GM23338 (cell line): ENCODE results near the gene CD247. TPM values are rescaled to one million over a fixed set of nuclear protein-coding genes. Genes with fewer than 3 reads are reported as not detected.
A peak's percentile ranks its signal among the peaks of the same experiment; 100 is the strongest.

Experiments used
- ATAC-seq: fragments of 200-7000 bp; cut with Tn5 transposase; 3 replicates; pipeline ENCODE4 v1.9.1; 2020
- DNase-seq: peaks from one replicate; pipeline ENCODE4 v3.0.0-alpha.2; 2015; ENCODE audit warnings: low spot score
- H2AFZ ChIP-seq: fragments of 200-600 bp; sonication (generic); 2 replicates; pipeline ENCODE4 v1.8.0; 2016; ENCODE audit warnings: antibody characterized with exemption, mild to moderate bottlenecking, moderate library complexity
- H3F3A ChIP-seq: fragments of 200-600 bp; sonication (generic); replicated peaks from 2 replicates; pipeline ENCODE4 v1.8.0; 2017; ENCODE audit warnings: antibody characterized with exemption, mixed run types, low read depth
- H3K27ac ChIP-seq: fragments of 200-600 bp; sonication (generic); 2 replicates; pipeline ENCODE4 v1.6.1; 2016; ENCODE audit warnings: low read depth
- H3K27me3 ChIP-seq: fragments of 200-600 bp; sonication (generic); 2 replicates; pipeline ENCODE4 v1.8.0; 2016; ENCODE audit warnings: mild to moderate bottlenecking, mixed run types, moderate library complexity; ENCODE audit not compliant: insufficient read depth
- H3K36me3 ChIP-seq: fragments of 200-600 bp; sonication (generic); 2 replicates; pipeline ENCODE4 v1.8.0; 2016; ENCODE audit warnings: mild to moderate bottlenecking; ENCODE audit not compliant: insufficient read depth
- H3K4me1 ChIP-seq: fragments of 200-600 bp; sonication (generic); 2 replicates; pipeline ENCODE4 v1.8.0; 2016; ENCODE audit warnings: mild to moderate bottlenecking, moderate library complexity; ENCODE audit not compliant: insufficient read depth
- H3K4me2 ChIP-seq: fragments of 200-600 bp; sonication (generic); 2 replicates; pipeline ENCODE4 v1.7.1; 2017; ENCODE audit warnings: mixed run types
- H3K4me3 ChIP-seq: fragments of 200-600 bp; sonication (generic); 2 replicates; pipeline ENCODE4 v1.6.1; 2016; ENCODE audit warnings: mixed run types
- H3K79me2 ChIP-seq: fragments of 200-600 bp; sonication (generic); replicated peaks from 2 replicates; pipeline ENCODE4 v1.8.0; 2017; ENCODE audit warnings: mild to moderate bottlenecking; ENCODE audit not compliant: insufficient read depth
- H3K9me2 ChIP-seq: fragments of 200-600 bp; sonication (generic); 2 replicates; pipeline ENCODE4 v1.8.0; 2017; ENCODE audit not compliant: insufficient read depth
- H4K20me1 ChIP-seq: fragments of 200-600 bp; sonication (generic); replicated peaks from 2 replicates; pipeline ENCODE4 v1.8.0; 2017; ENCODE audit warnings: mild to moderate bottlenecking; ENCODE audit not compliant: insufficient read depth
- H3K27ac Mint-ChIP-seq: 2 replicates; pipeline ENCODE4 v1.8.0; 2020; ENCODE audit warnings: inconsistent platforms, mild to moderate bottlenecking, moderate library complexity, mixed read lengths
- H3K27me3 Mint-ChIP-seq: 3 replicates; pipeline ENCODE4 v1.8.0; 2022; ENCODE audit warnings: low read depth, mild to moderate bottlenecking, moderate library complexity, mixed read lengths, inconsistent platforms; ENCODE audit not compliant: insufficient read depth, poor library complexity
- H3K36me3 Mint-ChIP-seq: 3 replicates; pipeline ENCODE4 v1.8.0; 2021; ENCODE audit warnings: low read depth, mild to moderate bottlenecking, inconsistent platforms, moderate library complexity, mixed read lengths
- H3K4me1 Mint-ChIP-seq: 3 replicates; pipeline ENCODE4 v1.8.0; 2020; ENCODE audit warnings: mild to moderate bottlenecking, inconsistent platforms, mixed read lengths
- H3K4me3 Mint-ChIP-seq: 3 replicates; pipeline ENCODE4 v1.8.0; 2021; ENCODE audit warnings: moderate library complexity, mild to moderate bottlenecking, inconsistent platforms, mixed read lengths
- H3K9me3 Mint-ChIP-seq: 3 replicates; pipeline ENCODE4 v1.8.0; 2020; ENCODE audit warnings: moderate library complexity, mild to moderate bottlenecking, inconsistent platforms, mixed read lengths
- CREB1 ChIP-seq: fragments of 250-450 bp; sonication (Bioruptor Pico); IDR thresholded peaks from 2 replicates; pipeline ENCODE4 v1.5.0; 2020; ENCODE audit warnings: low read depth, mild to moderate bottlenecking, moderate library complexity
- EZH2 ChIP-seq: fragments of 200-600 bp; sonication (generic); IDR thresholded peaks from one replicate; pipeline ENCODE4 v1.8.0; 2017; ENCODE audit warnings: antibody characterized with exemption, mild to moderate bottlenecking, low read depth; ENCODE audit not compliant: unreplicated experiment
- NANOG ChIP-seq: IDR thresholded peaks from 2 replicates; pipeline ENCODE4 v1.6.1; 2016; ENCODE audit warnings: antibody characterized with exemption, borderline replicate concordance
- POLR2AphosphoS5 ChIP-seq: IDR thresholded peaks from 2 replicates; pipeline ENCODE4 v1.6.1; 2016; ENCODE audit warnings: antibody characterized with exemption, low read depth
- STAT1 ChIP-seq: IDR thresholded peaks from one replicate; pipeline ENCODE4 v1.6.1; 2016; ENCODE audit warnings: antibody characterized with exemption; ENCODE audit not compliant: unreplicated experiment
- polyA plus RNA-seq: library from polyadenylated mRNA; unstranded; fragments of >200 nt; fragmentation: Nextera tagmentation; extraction: Ambion mirVana; gene quantifications from 2 replicates; pipeline ENCODE4 v1.2.1, GENCODE V29; 2016
- total RNA-seq: library from RNA; depleted of rRNA; stranded (reverse); fragments of >200 nt; shearing (Covaris generic); gene quantifications from 2 replicates; pipeline ENCODE4 v1.2.3, GENCODE V29; 2014
- TF ChIP-seq, protein P1 (sequence below), 2 experiments: fragments of 200-600 bp in 1 of 2; sonication (generic) in 1 of 2; conservative IDR thresholded peaks; 2 replicates each; pipeline versions ENCODE4 v1.5.1 to v1.6.1; 2016 to 2017; ENCODE audit warnings: antibody characterized with exemption in 2 of 2, low read depth in 2 of 2, mild to moderate bottlenecking in 2 of 2, moderate library complexity in 1 of 2
- TF ChIP-seq, protein P2 (sequence below): IDR thresholded peaks from one replicate; pipeline ENCODE4 v1.6.1; 2018; ENCODE audit warnings: antibody characterized with exemption; ENCODE audit not compliant: unreplicated experiment

The CD247 gene
- total and polyA plus RNA-seq, 2 experiments from 2014 or later: 1.2 to 1.4 TPM

DNA sequence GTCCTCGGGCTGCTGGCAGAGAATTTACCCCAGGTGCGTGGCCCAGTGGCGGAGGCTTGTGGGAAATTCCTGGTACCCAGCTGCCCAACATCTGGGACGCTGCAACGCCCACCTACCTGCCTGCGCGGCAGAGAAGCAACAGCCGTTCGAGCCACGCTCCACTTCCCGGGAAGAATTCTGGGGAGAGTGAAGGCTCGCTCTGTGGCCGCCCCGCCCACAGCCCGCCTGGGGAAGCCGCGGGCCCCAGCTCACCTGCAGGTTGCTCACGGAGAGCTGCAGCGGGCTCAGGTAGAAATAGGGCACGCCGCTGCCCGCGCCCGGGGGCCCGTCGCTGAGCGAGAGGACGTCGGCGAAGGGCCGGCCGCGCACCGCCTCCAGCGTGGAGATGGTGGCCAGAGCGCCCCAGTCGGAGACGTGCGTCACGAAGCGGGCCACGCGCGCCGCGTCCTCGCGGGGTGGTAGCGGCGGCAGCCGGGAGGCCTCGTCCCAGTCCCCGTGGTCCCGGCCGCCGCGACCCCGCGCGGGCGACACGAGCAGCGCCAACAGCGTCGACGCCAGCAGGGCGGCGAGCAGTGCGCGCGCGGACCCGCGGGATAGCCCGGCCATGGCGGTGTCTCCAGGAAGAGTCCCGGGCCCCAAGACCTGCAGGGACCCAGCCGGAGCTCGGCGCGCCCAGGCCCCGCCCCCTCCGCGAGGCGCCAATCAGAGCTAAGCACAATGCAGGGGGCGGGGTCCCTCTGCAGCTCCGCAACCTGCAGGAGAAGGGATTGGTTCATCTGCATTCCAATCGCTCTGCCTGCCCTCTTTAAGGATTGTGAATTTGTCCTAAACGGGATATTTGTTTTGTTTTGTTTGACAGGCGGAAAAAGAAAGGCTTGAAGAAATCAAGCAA, 35.1 kb upstream of the CD247 start, which contains the start of gene CREG1:
CREG1 (minus strand) TSS at position 627 of the 892 bp plus-strand sequence.
- Histone ChIP-seq H3K79me2 (peaks cover 11% of the 10 kb centered on the region; the same call in 1 of the 2 replicates), H2AFZ (peak within 1 kb of the TSS; percentile 93), H3K4me2 (peak within 1 kb of the TSS; percentile 86), H3K27me3 (peaks cover 2% of the 10 kb centered on the region; the same call in 1 of the 2 replicates), H3F3A (no peaks in the 10 kb centered on the region), H3K27ac (no peak within 1 kb of the TSS), H3K4me1 (no peaks in the 10 kb centered on the region), H3K4me3 (peak within 1 kb of the TSS; percentile 56), H4K20me1 (peaks cover 5% of the 10 kb centered on the region), H3K9me2 (no peaks in the 10 kb centered on the region), H3K36me3 (no peaks in the 10 kb centered on the region)
- peaks cover 13% of the 10 kb centered on the region for H3K27me3 Mint-ChIP-seq
- TF ChIP-seq POLR2AphosphoS5 (peak; percentile 74), CREB1 (CRISPR knock-in tag) (0 out of 2 replicates have a peak, but pooled peaks have one; percentile 7)
- TF ChIP-seq, protein P1, sequence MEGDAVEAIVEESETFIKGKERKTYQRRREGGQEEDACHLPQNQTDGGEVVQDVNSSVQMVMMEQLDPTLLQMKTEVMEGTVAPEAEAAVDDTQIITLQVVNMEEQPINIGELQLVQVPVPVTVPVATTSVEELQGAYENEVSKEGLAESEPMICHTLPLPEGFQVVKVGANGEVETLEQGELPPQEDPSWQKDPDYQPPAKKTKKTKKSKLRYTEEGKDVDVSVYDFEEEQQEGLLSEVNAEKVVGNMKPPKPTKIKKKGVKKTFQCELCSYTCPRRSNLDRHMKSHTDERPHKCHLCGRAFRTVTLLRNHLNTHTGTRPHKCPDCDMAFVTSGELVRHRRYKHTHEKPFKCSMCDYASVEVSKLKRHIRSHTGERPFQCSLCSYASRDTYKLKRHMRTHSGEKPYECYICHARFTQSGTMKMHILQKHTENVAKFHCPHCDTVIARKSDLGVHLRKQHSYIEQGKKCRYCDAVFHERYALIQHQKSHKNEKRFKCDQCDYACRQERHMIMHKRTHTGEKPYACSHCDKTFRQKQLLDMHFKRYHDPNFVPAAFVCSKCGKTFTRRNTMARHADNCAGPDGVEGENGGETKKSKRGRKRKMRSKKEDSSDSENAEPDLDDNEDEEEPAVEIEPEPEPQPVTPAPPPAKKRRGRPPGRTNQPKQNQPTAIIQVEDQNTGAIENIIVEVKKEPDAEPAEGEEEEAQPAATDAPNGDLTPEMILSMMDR (conservative IDR thresholded peaks at IDR 0.05; ENCODE audit: low read depth in 2 of 2): no peak
- peak within 1 kb of the TSS; percentile 83 for H3K4me3 Mint-ChIP-seq
- no peak within 1 kb of the TSS; the same call in 1 of the 2 replicates for H3K27ac Mint-ChIP-seq
- H3K9me3 Mint-ChIP-seq: no peaks in the 10 kb centered on the region
- DNase-seq: peak; percentile 98
- no peaks in the 10 kb centered on the region for H3K36me3 Mint-ChIP-seq
- ATAC-seq: peak; percentile 97
- H3K4me1 Mint-ChIP-seq: peaks cover 16% of the 10 kb centered on the region

DNA sequence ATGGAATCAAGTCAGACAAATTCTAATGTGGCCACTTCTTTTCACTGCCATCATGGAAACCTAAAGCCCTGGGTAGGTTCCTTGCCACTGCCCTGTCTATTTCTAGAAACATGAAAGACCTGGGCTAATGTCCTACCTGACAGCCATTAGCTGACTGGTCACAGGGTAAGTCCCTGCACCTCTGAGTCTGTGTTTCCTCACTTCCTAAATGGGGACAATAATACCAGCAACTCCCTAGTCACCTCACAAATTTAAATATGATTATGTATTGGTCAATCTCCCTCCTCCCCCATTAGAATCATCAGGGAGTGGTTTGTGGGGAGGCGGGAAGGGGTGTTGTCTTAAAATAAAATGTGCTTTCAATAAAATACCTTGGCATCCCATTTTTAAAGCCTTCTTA, 33.0 kb upstream of the CD247 start:
- DNase-seq (no peak), ATAC-seq (no peak)
- Mint-ChIP-seq H3K36me3 (peaks cover 11% of the 10 kb centered on the region), H3K4me1 (peaks cover 16% of the 10 kb centered on the region), H3K9me3 (no peaks in the 10 kb centered on the region), H3K4me3 (no peak overlapping the region), H3K27ac (no peak overlapping the region), H3K27me3 (peaks cover 8% of the 10 kb centered on the region)
- Histone ChIP-seq H3K27ac (no peak overlapping the region), H2AFZ (no peak overlapping the region), H3K36me3 (peaks cover 7% of the 10 kb centered on the region; the same call in 1 of the 2 replicates), H4K20me1 (peaks cover 5% of the 10 kb centered on the region), H3F3A (no peaks in the 10 kb centered on the region), H3K4me2 (no peak overlapping the region), H3K79me2 (peaks cover 11% of the 10 kb centered on the region; the same call in 1 of the 2 replicates), H3K9me2 (no peaks in the 10 kb centered on the region), H3K4me3 (no peak overlapping the region), H3K4me1 (no peaks in the 10 kb centered on the region), H3K27me3 (peaks cover 2% of the 10 kb centered on the region; the same call in 1 of the 2 replicates)
- TF ChIP-seq STAT1: no peak
- no peak for TF ChIP-seq POLR2AphosphoS5
- TF ChIP-seq EZH2: no peak
- TF ChIP-seq, protein P2, sequence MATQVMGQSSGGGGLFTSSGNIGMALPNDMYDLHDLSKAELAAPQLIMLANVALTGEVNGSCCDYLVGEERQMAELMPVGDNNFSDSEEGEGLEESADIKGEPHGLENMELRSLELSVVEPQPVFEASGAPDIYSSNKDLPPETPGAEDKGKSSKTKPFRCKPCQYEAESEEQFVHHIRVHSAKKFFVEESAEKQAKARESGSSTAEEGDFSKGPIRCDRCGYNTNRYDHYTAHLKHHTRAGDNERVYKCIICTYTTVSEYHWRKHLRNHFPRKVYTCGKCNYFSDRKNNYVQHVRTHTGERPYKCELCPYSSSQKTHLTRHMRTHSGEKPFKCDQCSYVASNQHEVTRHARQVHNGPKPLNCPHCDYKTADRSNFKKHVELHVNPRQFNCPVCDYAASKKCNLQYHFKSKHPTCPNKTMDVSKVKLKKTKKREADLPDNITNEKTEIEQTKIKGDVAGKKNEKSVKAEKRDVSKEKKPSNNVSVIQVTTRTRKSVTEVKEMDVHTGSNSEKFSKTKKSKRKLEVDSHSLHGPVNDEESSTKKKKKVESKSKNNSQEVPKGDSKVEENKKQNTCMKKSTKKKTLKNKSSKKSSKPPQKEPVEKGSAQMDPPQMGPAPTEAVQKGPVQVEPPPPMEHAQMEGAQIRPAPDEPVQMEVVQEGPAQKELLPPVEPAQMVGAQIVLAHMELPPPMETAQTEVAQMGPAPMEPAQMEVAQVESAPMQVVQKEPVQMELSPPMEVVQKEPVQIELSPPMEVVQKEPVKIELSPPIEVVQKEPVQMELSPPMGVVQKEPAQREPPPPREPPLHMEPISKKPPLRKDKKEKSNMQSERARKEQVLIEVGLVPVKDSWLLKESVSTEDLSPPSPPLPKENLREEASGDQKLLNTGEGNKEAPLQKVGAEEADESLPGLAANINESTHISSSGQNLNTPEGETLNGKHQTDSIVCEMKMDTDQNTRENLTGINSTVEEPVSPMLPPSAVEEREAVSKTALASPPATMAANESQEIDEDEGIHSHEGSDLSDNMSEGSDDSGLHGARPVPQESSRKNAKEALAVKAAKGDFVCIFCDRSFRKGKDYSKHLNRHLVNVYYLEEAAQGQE: no peak
- TF ChIP-seq, protein P1 (conservative IDR thresholded peaks at IDR 0.05; ENCODE audit: low read depth in 2 of 2): no peak
- no peak for TF ChIP-seq NANOG
- no peak for TF ChIP-seq CREB1 (CRISPR knock-in tag)
